ENCODE measurements around the gene CPLX3. TPM values are rescaled to one million over a fixed set of nuclear protein-coding genes. Genes with fewer than 3 reads are reported as not detected.

Gene CPLX3
- total RNA-seq, 2 donors from 2014 or later = not detected

DNA sequence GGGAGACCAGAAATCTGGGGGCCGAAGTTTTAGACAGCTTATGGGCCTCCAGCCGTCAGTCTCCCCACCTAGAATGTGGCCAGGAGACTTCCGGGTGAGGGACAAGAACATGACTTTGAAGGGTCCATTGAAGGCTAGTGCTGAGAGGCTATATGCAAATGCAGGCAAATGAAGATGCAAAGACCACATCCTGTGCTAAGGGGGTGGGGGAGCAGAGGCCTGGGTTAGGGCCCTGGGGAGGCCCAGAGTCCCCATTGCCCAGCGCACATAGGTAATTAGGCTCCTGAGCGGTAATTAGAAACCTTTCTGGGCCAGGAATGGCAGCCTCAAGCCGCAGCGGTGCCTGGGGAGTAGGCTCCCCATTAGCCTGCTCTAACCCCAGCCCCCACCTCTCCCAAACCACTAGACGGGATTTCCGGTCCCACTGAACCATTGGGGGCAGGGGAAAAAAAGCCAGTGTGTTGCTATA is 37.7 kb upstream of the CPLX3 start:
- Histone ChIP-seq H3K4me1 (ENCODE audit: control insufficient read depth, insufficient read depth, low read length) (no peaks in the 10 kb centered on the region), H3K9me3 (ENCODE audit: control insufficient read depth, low read length) (no peaks in the 10 kb centered on the region), H3K4me3 (ENCODE audit: low read length) (no peak overlapping the region), H3K36me3 (ENCODE audit: control insufficient read depth, insufficient read depth, low read length) (peaks cover 19% of the 10 kb centered on the region), H3K27ac (ENCODE audit: low read depth, low read length) (no peak overlapping the region), H3K9ac (ENCODE audit: extremely low read depth, low read length, poor library complexity, severe bottlenecking) (no peak overlapping the region), H3K27me3 (ENCODE audit: control insufficient read depth, insufficient read depth, low read length, poor library complexity, severe bottlenecking) (no peaks in the 10 kb centered on the region)
- H3K36me3 Mint-ChIP-seq (ENCODE audit: low read depth) = peaks cover 8% of the 10 kb centered on the region
- WGBS, 2 experiments (ENCODE audit: insufficient coverage in 1 of 2, insufficient read length in 1 of 2) = 88 to 91% methylated on average over 3 to 9 of the region's 9 CpGs
- H3K27me3 Mint-ChIP-seq (ENCODE audit: insufficient read depth) = no peaks in the 10 kb centered on the region
- H3K4me3 Mint-ChIP-seq = no peak overlapping the region
- no peak for DNase-seq
- H3K4me1 Mint-ChIP-seq = peaks cover 16% of the 10 kb centered on the region
- H3K27ac Mint-ChIP-seq = no peak overlapping the region
- H3K9me3 Mint-ChIP-seq = no peaks in the 10 kb centered on the region
- TF ChIP-seq CTCF (conservative IDR thresholded peaks at IDR 0.05) = no peak

- DNase-seq = no peak
- Mint-ChIP-seq H3K9me3 (no peaks in the 10 kb centered on the region), H3K36me3 (ENCODE audit: low read depth) (peaks cover 7% of the 10 kb centered on the region), H3K27me3 (ENCODE audit: insufficient read depth) (no peaks in the 10 kb centered on the region), H3K4me3 (no peak overlapping the region), H3K27ac (no peak overlapping the region), H3K4me1 (peaks cover 14% of the 10 kb centered on the region)
- Histone ChIP-seq H3K36me3 (ENCODE audit: control insufficient read depth, insufficient read depth, low read length) (peaks cover 19% of the 10 kb centered on the region), H3K9ac (ENCODE audit: extremely low read depth, low read length, poor library complexity, severe bottlenecking) (no peak overlapping the region), H3K27ac (ENCODE audit: low read depth, low read length) (no peak overlapping the region), H3K4me1 (ENCODE audit: control insufficient read depth, insufficient read depth, low read length) (no peaks in the 10 kb centered on the region), H3K9me3 (ENCODE audit: control insufficient read depth, low read length) (no peaks in the 10 kb centered on the region), H3K4me3 (ENCODE audit: low read length) (no peak overlapping the region), H3K27me3 (ENCODE audit: control insufficient read depth, insufficient read depth, low read length, poor library complexity, severe bottlenecking) (no peaks in the 10 kb centered on the region)
- TF ChIP-seq CTCF (conservative IDR thresholded peaks at IDR 0.05) = no peak
- WGBS, 2 experiments (ENCODE audit: insufficient coverage in 1 of 2, insufficient read length in 1 of 2) = 90 to 93% methylated on average over 13 to 14 of the region's 14 CpGs
Measured at GRCh38 chr15:74789171-74789631, 37.2 kb upstream of the CPLX3 start.

- Histone ChIP-seq H3K4me3 (ENCODE audit: low read length) (no peak overlapping the region), H3K27ac (ENCODE audit: low read depth, low read length) (no peak overlapping the region), H3K27me3 (ENCODE audit: control insufficient read depth, insufficient read depth, low read length, poor library complexity, severe bottlenecking) (no peaks in the 10 kb centered on the region), H3K36me3 (ENCODE audit: control insufficient read depth, insufficient read depth, low read length) (peaks cover 15% of the 10 kb centered on the region), H3K9ac (ENCODE audit: extremely low read depth, low read length, poor library complexity, severe bottlenecking) (no peak overlapping the region), H3K9me3 (ENCODE audit: control insufficient read depth, low read length) (no peaks in the 10 kb centered on the region), H3K4me1 (ENCODE audit: control insufficient read depth, insufficient read depth, low read length) (no peaks in the 10 kb centered on the region)
- 85 to 95% methylated on average over 3 of the region's 3 CpGs for WGBS, 2 experiments (ENCODE audit: insufficient coverage in 1 of 2, insufficient read length in 1 of 2)
- Mint-ChIP-seq H3K4me3 (no peak overlapping the region), H3K27me3 (ENCODE audit: insufficient read depth) (no peaks in the 10 kb centered on the region), H3K27ac (no peak overlapping the region), H3K9me3 (no peaks in the 10 kb centered on the region), H3K36me3 (ENCODE audit: low read depth) (peaks cover 7% of the 10 kb centered on the region), H3K4me1 (peaks cover 14% of the 10 kb centered on the region)
- no peak for TF ChIP-seq CTCF (conservative IDR thresholded peaks at IDR 0.05)
- DNase-seq = no peak
Measured at GRCh38 chr15:74789741-74790079, 36.7 kb upstream of the CPLX3 start.

Data from endodermal cell (in vitro differentiated cells).